Mesenchymal stem cell (in vitro differentiated cells and primary cell): ENCODE measurements around the gene SCAPER.

Experiments
- DNase-seq: peaks from one replicate; pipeline ENCODE4 v3.0.0-alpha.2; 2013
- H2AFZ ChIP-seq: one replicate; pipeline ENCODE4 v1.6.1; 2013; ENCODE audit warnings: low read depth, mild to moderate bottlenecking, control low read depth, inconsistent platforms, low read length, moderate library complexity
- H2AK5ac ChIP-seq: 2 replicates; pipeline ENCODE4 v1.6.1; 2013; ENCODE audit warnings: low read length, moderate library complexity, mild to moderate bottlenecking, inconsistent platforms; ENCODE audit not compliant: severe bottlenecking
- H2BK120ac ChIP-seq: one replicate; pipeline ENCODE4 v1.6.1; 2013; ENCODE audit warnings: low read depth, mild to moderate bottlenecking, inconsistent platforms, low read length, moderate library complexity
- H2BK12ac ChIP-seq, 2 experiments: one replicate each; pipeline ENCODE4 v1.6.1; 2013; ENCODE audit warnings: inconsistent platforms in 2 of 2, low read length in 2 of 2, mild to moderate bottlenecking in 2 of 2, moderate library complexity in 2 of 2, control low read depth in 1 of 2
- H2BK15ac ChIP-seq: one replicate; pipeline ENCODE4 v1.6.1; 2013; ENCODE audit warnings: mild to moderate bottlenecking, low read depth, inconsistent platforms; ENCODE audit not compliant: poor library complexity, severe bottlenecking
- H2BK5ac ChIP-seq: 2 replicates; pipeline ENCODE4 v1.6.1; 2013; ENCODE audit warnings: low read depth, mild to moderate bottlenecking, low read length, control low read depth, inconsistent platforms; ENCODE audit not compliant: poor library complexity, severe bottlenecking
- H3K14ac ChIP-seq, 2 experiments: one replicate each; pipeline ENCODE4 v1.6.1; 2013; ENCODE audit warnings: inconsistent platforms in 2 of 2, low read length in 2 of 2, control low read depth in 1 of 2, mild to moderate bottlenecking in 1 of 2, moderate library complexity in 1 of 2
- H3K18ac ChIP-seq, 2 experiments: one replicate each; pipeline ENCODE4 v1.6.1; 2013; ENCODE audit warnings: inconsistent platforms in 2 of 2, low read length in 2 of 2, control low read depth in 1 of 2, low read depth in 1 of 2, mild to moderate bottlenecking in 1 of 2
- H3K23ac ChIP-seq, 2 experiments: one replicate each; pipeline ENCODE4 v1.6.1; 2013; ENCODE audit warnings: inconsistent platforms in 2 of 2, low read length in 2 of 2, mild to moderate bottlenecking in 2 of 2, moderate library complexity in 2 of 2, control low read depth in 1 of 2
- H3K27ac ChIP-seq: 2 replicates; pipeline ENCODE4 v1.5.1; 2013; ENCODE audit warnings: mild to moderate bottlenecking, moderate library complexity, low read length, control low read depth, inconsistent platforms; ENCODE audit not compliant: poor library complexity, severe bottlenecking
- H3K27me3 ChIP-seq, 2 experiments: 2 replicates each; pipeline versions ENCODE4 v1.6.1 to v1.7.0; 2013; ENCODE audit warnings: low read length in 2 of 2, mild to moderate bottlenecking in 2 of 2, moderate library complexity in 2 of 2, control low read depth in 1 of 2, inconsistent platforms in 1 of 2; ENCODE audit not compliant: control insufficient read depth in 1 of 2, insufficient read depth in 1 of 2
- H3K36me3 ChIP-seq, 2 experiments: 2 replicates each; pipeline versions ENCODE4 v1.6.1 to v1.7.0; 2013; ENCODE audit warnings: low read length in 2 of 2, control low read depth in 1 of 2, inconsistent platforms in 1 of 2, low read depth in 1 of 2, mild to moderate bottlenecking in 1 of 2; ENCODE audit not compliant: insufficient read depth in 2 of 2, control insufficient read depth in 1 of 2
- H3K4ac ChIP-seq, 2 experiments: one replicate each; pipeline ENCODE4 v1.6.1; 2013; ENCODE audit warnings: inconsistent platforms in 2 of 2, low read length in 2 of 2, mild to moderate bottlenecking in 2 of 2, moderate library complexity in 2 of 2, control low read depth in 1 of 2, low read depth in 1 of 2
- H3K4me1 ChIP-seq: 2 replicates; pipeline ENCODE4 v1.6.1; 2013; ENCODE audit warnings: low read depth, low read length, control low read depth; ENCODE audit not compliant: control insufficient read depth, insufficient read depth
- H3K4me2 ChIP-seq: 2 replicates; pipeline ENCODE4 v1.6.1; 2013; ENCODE audit warnings: low read length, mild to moderate bottlenecking, inconsistent platforms; ENCODE audit not compliant: poor library complexity, severe bottlenecking
- H3K4me3 ChIP-seq, 2 experiments: 2 replicates each; pipeline versions ENCODE4 v1.5.1 to v1.7.0; 2013; ENCODE audit warnings: low read length in 2 of 2, mild to moderate bottlenecking in 2 of 2, control low read depth in 1 of 2, low read depth in 1 of 2; ENCODE audit not compliant: insufficient read depth in 1 of 2
- H3K79me1 ChIP-seq: replicated peaks from 2 replicates; pipeline ENCODE4 v1.6.1; 2013; ENCODE audit warnings: mild to moderate bottlenecking, control low read depth, low read length, inconsistent platforms; ENCODE audit not compliant: poor library complexity, severe bottlenecking
- H3K9ac ChIP-seq: 2 replicates; pipeline ENCODE4 v1.7.0; 2013; ENCODE audit warnings: mild to moderate bottlenecking, low read length, moderate library complexity
- H3K9me3 ChIP-seq: 2 replicates; pipeline ENCODE4 v1.7.0; 2013; ENCODE audit warnings: mild to moderate bottlenecking, low read length; ENCODE audit not compliant: control insufficient read depth
- H4K8ac ChIP-seq: one replicate; pipeline ENCODE4 v1.6.1; 2013; ENCODE audit warnings: inconsistent platforms, mild to moderate bottlenecking, low read length, moderate library complexity
- H4K91ac ChIP-seq: one replicate; pipeline ENCODE4 v1.6.1; 2013; ENCODE audit warnings: mild to moderate bottlenecking, low read length, inconsistent platforms
- WGBS: methylation state at CpG from one replicate; pipeline ENCODE4 v1.1.7; 2013; ENCODE audit warnings: mixed read lengths; 5-methylcytosine and 5-hydroxymethylcytosine counted together

The SCAPER gene

GRCh38 chr15:76939715-76940114 lies 34.6 kb upstream of the SCAPER start:
- no peak overlapping the region for H2AK5ac ChIP-seq
- H2BK12ac ChIP-seq, result no peak overlapping the region
- H3K4ac ChIP-seq, result no peak overlapping the region
- H2AFZ ChIP-seq, result no peak overlapping the region
- H3K4me1 ChIP-seq, result no peaks in the 10 kb centered on the region
- DNase-seq, result peak; percentile 15
- H3K23ac ChIP-seq, result no peak overlapping the region
- H3K18ac ChIP-seq, result no peak overlapping the region
- no peak overlapping the region for H4K8ac ChIP-seq
- no peak overlapping the region for H2BK5ac ChIP-seq
- H4K91ac ChIP-seq, result no peak overlapping the region
- peaks cover 4 to 43% of the 10 kb centered on the region in 2 experiments for H3K36me3 ChIP-seq
- no peaks in the 10 kb centered on the region for H3K9me3 ChIP-seq
- no peak overlapping the region for H3K14ac ChIP-seq
- no CpG with 5 or more reads among the region's 1 CpG for WGBS
- no peak overlapping the region for H2BK120ac ChIP-seq
- no peak overlapping the region for H3K27ac ChIP-seq
- H3K27me3 ChIP-seq, result no peaks in the 10 kb centered on the region
- no peak overlapping the region for H3K4me3 ChIP-seq
- peak overlapping the region; percentile 43 for H3K9ac ChIP-seq
- no peak overlapping the region for H3K4me2 ChIP-seq
- H3K79me1 ChIP-seq, result peaks cover 4% of the 10 kb centered on the region
- H2BK15ac ChIP-seq, result no peak overlapping the region

- Histone ChIP-seq H4K91ac (no peak overlapping the region), H3K23ac (no peak overlapping the region), H3K9me3 (no peaks in the 10 kb centered on the region), H2AFZ (no peak overlapping the region), H3K27me3 (no peaks in the 10 kb centered on the region), H2BK15ac (no peak overlapping the region), H3K36me3 (peaks cover 4 to 44% of the 10 kb centered on the region in 2 experiments), H3K18ac (no peak overlapping the region), H3K79me1 (peaks cover 8% of the 10 kb centered on the region), H4K8ac (no peak overlapping the region), H3K4me3 (no peak overlapping the region), H3K27ac (no peak overlapping the region), H3K4me2 (no peak overlapping the region), H3K9ac (no peak overlapping the region), H2BK120ac (no peak overlapping the region), H2AK5ac (no peak overlapping the region), H2BK5ac (no peak overlapping the region), H3K14ac (no peak overlapping the region), H3K4me1 (no peaks in the 10 kb centered on the region), H2BK12ac (no peak overlapping the region), H3K4ac (no peak overlapping the region)
- DNase-seq, result no peak
- WGBS, result 94% methylated on average over 5 of the region's 5 CpGs
These were observed 33.6 kb upstream of the SCAPER start for GRCh38 chr15:76938752-76939151.

- Histone ChIP-seq H3K23ac (no peak overlapping the region), H3K4me1 (no peaks in the 10 kb centered on the region), H2AK5ac (no peak overlapping the region), H3K4ac (no peak overlapping the region), H3K79me1 (peaks cover 16% of the 10 kb centered on the region), H3K9me3 (no peaks in the 10 kb centered on the region), H3K27me3 (no peaks in the 10 kb centered on the region), H2BK120ac (no peak overlapping the region), H2BK15ac (no peak overlapping the region), H3K4me3 (no peak overlapping the region), H4K8ac (no peak overlapping the region), H4K91ac (no peak overlapping the region), H3K27ac (no peak overlapping the region), H2BK12ac (no peak overlapping the region), H3K14ac (no peak overlapping the region), H2AFZ (no peak overlapping the region), H3K18ac (no peak overlapping the region), H3K36me3 (peaks cover 4 to 47% of the 10 kb centered on the region in 2 experiments), H2BK5ac (no peak overlapping the region), H3K4me2 (no peak overlapping the region), H3K9ac (no peak overlapping the region)
- no peak for DNase-seq
- 86% methylated on average over 3 of the region's 3 CpGs for WGBS
These were observed 31.5 kb upstream of the SCAPER start for GRCh38 chr15:76936671-76937070.

GRCh38 chr15:76935620-76936019 lies 30.5 kb upstream of the SCAPER start:
- 100% methylated on average over 1 of the region's 2 CpGs for WGBS
- H3K27me3 ChIP-seq, result no peaks in the 10 kb centered on the region
- no peak overlapping the region for H2BK120ac ChIP-seq
- no peak overlapping the region for H4K8ac ChIP-seq
- no peak overlapping the region for H3K23ac ChIP-seq
- no peak overlapping the region for H3K9ac ChIP-seq
- no peak overlapping the region for H3K4me3 ChIP-seq
- no peak overlapping the region for H2AFZ ChIP-seq
- DNase-seq, result no peak
- no peak overlapping the region for H3K14ac ChIP-seq
- H3K4ac ChIP-seq, result no peak overlapping the region
- H3K79me1 ChIP-seq, result peaks cover 16% of the 10 kb centered on the region
- H3K18ac ChIP-seq, result no peak overlapping the region
- H3K36me3 ChIP-seq, result peaks cover 4 to 47% of the 10 kb centered on the region in 2 experiments
- H2BK5ac ChIP-seq, result no peak overlapping the region
- no peak overlapping the region for H4K91ac ChIP-seq
- no peaks in the 10 kb centered on the region for H3K9me3 ChIP-seq
- H2BK12ac ChIP-seq, result no peak overlapping the region
- H2BK15ac ChIP-seq, result no peak overlapping the region
- H3K27ac ChIP-seq, result no peak overlapping the region
- H2AK5ac ChIP-seq, result no peak overlapping the region
- H3K4me2 ChIP-seq, result no peak overlapping the region
- no peaks in the 10 kb centered on the region for H3K4me1 ChIP-seq
